Psoas muscle (tissue), 8 donors: ENCODE results near the gene OAS3. TPM values are rescaled to one million over a fixed set of nuclear protein-coding genes. Genes with fewer than 3 reads are reported as not detected.

ENCODE experiments used
- ATAC-seq, 4 donors: fragments of 200-7000 bp; cut with Tn5 transposase; one replicate each; pipeline ENCODE4 v1.9.1; 2020; ENCODE audit warnings: moderate library complexity in 3 of 4, mild to moderate bottlenecking in 2 of 4
- DNase-seq, 2 donors: peaks; one replicate each; pipeline ENCODE4 v3.0.0-alpha.2; 2020
- H3K27ac ChIP-seq: fragments of 200-600 bp; one replicate; pipeline ENCODE4 v1.8.0; 2022
- H3K27me3 ChIP-seq, 3 donors: fragments of 200-600 bp in 1 of 3; one replicate each; pipeline versions ENCODE4 v1.6.1 to v1.8.0; 2013 to 2022; ENCODE audit warnings: low read length in 2 of 3, mild to moderate bottlenecking in 2 of 3, moderate library complexity in 1 of 3; ENCODE audit not compliant: insufficient read depth in 3 of 3
- H3K36me3 ChIP-seq, 2 donors: fragments of 200-600 bp in 1 of 2; one replicate each; pipeline versions ENCODE4 v1.6.1 to v1.8.0; 2013 to 2022; ENCODE audit warnings: low read depth in 1 of 2, mild to moderate bottlenecking in 1 of 2, moderate library complexity in 1 of 2; ENCODE audit not compliant: insufficient read depth in 1 of 2
- H3K4me1 ChIP-seq: fragments of 200-600 bp; one replicate; pipeline ENCODE4 v1.8.0; 2022
- H3K4me3 ChIP-seq: fragments of 200-600 bp; one replicate; pipeline ENCODE4 v1.8.0; 2022; ENCODE audit warnings: mild to moderate bottlenecking
- H3K9me3 ChIP-seq: fragments of 200-600 bp; one replicate; pipeline ENCODE4 v1.8.0; 2022
- WGBS, 3 donors: extraction: QIAGEN DNeasy Blood & Tissue Kit; methylation state at CpG; one replicate each; pipeline versions ENCODE4 v1.1.6 to v1.1.7; 2013; 5-methylcytosine and 5-hydroxymethylcytosine counted together
- intact Hi-C, 2 donors: fragments of 100-400 bp; cut with DNase I; formaldehyde crosslinking; loops; one replicate each; pipeline versions ENCODE4 v1.11.0 to v1.14.2; 2022
- polyA plus RNA-seq, 3 donors: library from polyadenylated mRNA; stranded (reverse); fragments of 200-250 nt; gene quantifications; one replicate each; pipeline ENCODE4 v1.2.3, GENCODE V29; 2013
- total RNA-seq, 4 donors: library from RNA; stranded (reverse); fragmentation: NEBNext Ultra II Directional in 2 of 4; extraction: Animal tissue kit (Norgen Biotek cat#: 25700) in 2 of 4; gene quantifications; one replicate each; pipeline versions ENCODE4 v1.2.1 to v1.2.4, GENCODE V29; 2021 to 2023
- TF ChIP-seq, protein P1 (sequence below): fragments of 200-600 bp; IDR thresholded peaks from one replicate; pipeline ENCODE4 v1.8.0; 2022; ENCODE audit warnings: antibody characterized with exemption
- donor health status: healthy with polysubstance abuse.
- donor health status: DM: no; HTN: no; CAD: no; lungs with moderate emphysema.
- donor health status: Bipolar disorder and iron deficiency.
- donor health status: healthy.
- donor health status: DM: yes; HTN: yes; CAD: no.
- donor health status: DM: no; HTN: no; CAD: no.
- donor health status: DM: no; HTN: no; CAD: no.
- donor health status: DM: yes; HTN: yes; CAD: no.

The OAS3 gene
- total and polyA plus RNA-seq, 7 donors = 1.1 to 6.7 (median 1.7) TPM

GRCh38 chr12:112898380-112898779, 39.9 kb upstream of the OAS3 start:
- intact Hi-C loops = no loop called here
- TF ChIP-seq, protein P1, sequence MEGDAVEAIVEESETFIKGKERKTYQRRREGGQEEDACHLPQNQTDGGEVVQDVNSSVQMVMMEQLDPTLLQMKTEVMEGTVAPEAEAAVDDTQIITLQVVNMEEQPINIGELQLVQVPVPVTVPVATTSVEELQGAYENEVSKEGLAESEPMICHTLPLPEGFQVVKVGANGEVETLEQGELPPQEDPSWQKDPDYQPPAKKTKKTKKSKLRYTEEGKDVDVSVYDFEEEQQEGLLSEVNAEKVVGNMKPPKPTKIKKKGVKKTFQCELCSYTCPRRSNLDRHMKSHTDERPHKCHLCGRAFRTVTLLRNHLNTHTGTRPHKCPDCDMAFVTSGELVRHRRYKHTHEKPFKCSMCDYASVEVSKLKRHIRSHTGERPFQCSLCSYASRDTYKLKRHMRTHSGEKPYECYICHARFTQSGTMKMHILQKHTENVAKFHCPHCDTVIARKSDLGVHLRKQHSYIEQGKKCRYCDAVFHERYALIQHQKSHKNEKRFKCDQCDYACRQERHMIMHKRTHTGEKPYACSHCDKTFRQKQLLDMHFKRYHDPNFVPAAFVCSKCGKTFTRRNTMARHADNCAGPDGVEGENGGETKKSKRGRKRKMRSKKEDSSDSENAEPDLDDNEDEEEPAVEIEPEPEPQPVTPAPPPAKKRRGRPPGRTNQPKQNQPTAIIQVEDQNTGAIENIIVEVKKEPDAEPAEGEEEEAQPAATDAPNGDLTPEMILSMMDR = no peak
- ATAC-seq (no peak), DNase-seq (no peak)
- Histone ChIP-seq H3K4me1 (no peaks in the 10 kb centered on the region), H3K4me3 (no peak overlapping the region), H3K36me3 (no peaks in the 10 kb centered on the region), H3K27me3 (peaks cover 0 to 2% (median 0%) of the 10 kb centered on the region in 3 donors), H3K9me3 (no peaks in the 10 kb centered on the region), H3K27ac (no peak overlapping the region)
- WGBS, 3 donors = 84 to 89% (median 89%) methylated on average over 6 of the region's 6 CpGs

- Histone ChIP-seq H3K27me3 (peaks cover 0 to 2% (median 0%) of the 10 kb centered on the region in 3 donors), H3K9me3 (no peaks in the 10 kb centered on the region), H3K4me3 (no peak overlapping the region), H3K27ac (no peak overlapping the region), H3K4me1 (no peaks in the 10 kb centered on the region), H3K36me3 (no peaks in the 10 kb centered on the region)
- WGBS, 3 donors = 66 to 69% (median 69%) methylated on average over 11 of the region's 11 CpGs
- ATAC-seq (no peak), DNase-seq (no peak)
- TF ChIP-seq, protein P1 = peak; percentile 48
- intact Hi-C loops = loop anchor here in 1 of 2 donors (10.0 kb wide), 1 partner anchor 134 kb away; no protein-coding TSS in a partner anchor
Measured at GRCh38 chr12:112900298-112901145, 37.8 kb upstream of the OAS3 start.

- ATAC-seq (no peak), DNase-seq (no peak)
- Histone ChIP-seq H3K9me3 (no peaks in the 10 kb centered on the region), H3K27ac (no peak overlapping the region), H3K36me3 (no peaks in the 10 kb centered on the region), H3K4me3 (no peak overlapping the region), H3K4me1 (no peaks in the 10 kb centered on the region), H3K27me3 (peaks cover 0 to 2% (median 0%) of the 10 kb centered on the region in 3 donors)
- intact Hi-C loops = loop anchor here in 1 of 2 donors (10.0 kb wide), 1 partner anchor 134 kb away; no protein-coding TSS in a partner anchor
- TF ChIP-seq, protein P1 = no peak
- 72 to 89% (median 86%) methylated on average over 2 of the region's 2 CpGs for WGBS, 3 donors
Measured at GRCh38 chr12:112901271-112901670, 37.0 kb upstream of the OAS3 start.

DNA sequence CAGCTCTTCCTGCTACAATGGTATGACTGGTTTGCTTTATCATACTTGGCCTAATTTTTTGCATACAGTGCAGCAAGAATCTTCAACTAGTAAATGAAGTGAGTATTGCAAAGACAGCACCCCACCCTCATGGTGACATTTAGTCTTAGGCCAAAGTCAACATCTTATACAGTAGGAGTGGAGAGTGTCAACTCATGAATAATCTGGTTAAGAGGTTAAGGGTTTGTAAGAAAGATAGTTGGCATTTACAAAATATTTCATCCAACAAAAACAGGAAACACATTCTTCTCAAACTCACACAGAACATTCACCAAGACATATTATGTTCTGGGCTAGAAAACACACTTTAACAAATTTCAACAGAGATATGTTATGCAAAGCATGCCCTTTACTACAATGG, 33.7 kb upstream of the OAS3 start:
- no peaks in the 10 kb centered on the region for H3K27me3 ChIP-seq
- ATAC-seq = no peak
- no peak overlapping the region for H3K27ac ChIP-seq
- intact Hi-C loops = loop anchor here in 1 of 2 donors (10.0 kb wide), 1 partner anchor 130 kb away; no protein-coding TSS in a partner anchor
- H3K4me3 ChIP-seq = no peak overlapping the region
- H3K9me3 ChIP-seq = no peaks in the 10 kb centered on the region
- TF ChIP-seq, protein P1 = no peak
- no peaks in the 10 kb centered on the region for H3K4me1 ChIP-seq
- DNase-seq = no peak
- H3K36me3 ChIP-seq = no peaks in the 10 kb centered on the region
